ENCODE data around the gene YWHAG. TPM values are rescaled to one million over a fixed set of nuclear protein-coding genes. Genes with fewer than 3 reads are reported as not detected.
A peak's percentile ranks its signal among the peaks of the same experiment; 100 is the strongest.
"Not testable (repeated sequence)": the region's sequence is repeated elsewhere in the genome, so short reads cannot be mapped to it uniquely, and the experiment has no call there.

The YWHAG gene
- total and polyA plus RNA-seq, 7 experiments from 2014 or later: 1.4 to 98.3 (median 35.1) TPM

DNA sequence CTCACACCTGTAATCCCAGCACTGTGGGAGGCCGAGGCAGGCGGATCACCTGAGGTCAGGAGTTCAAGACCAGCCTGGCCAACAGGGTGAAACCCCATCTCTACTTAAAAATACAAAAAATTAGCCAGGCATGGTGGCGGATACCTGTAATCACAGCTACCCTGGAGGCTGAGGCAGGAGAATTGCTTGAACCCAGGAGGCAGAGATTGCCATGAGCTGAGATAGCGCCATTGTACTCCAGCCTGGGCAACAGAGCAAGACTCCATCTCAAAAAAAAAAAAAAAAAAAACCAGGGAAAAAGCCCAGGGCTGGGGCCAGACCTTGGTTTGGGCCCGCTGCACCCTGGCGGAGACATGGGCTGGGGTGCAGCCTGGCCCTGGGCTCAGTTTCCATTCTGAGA is 47.0 kb downstream of the YWHAG start:
- H3K27me3 ChIP-seq (ENCODE audit: control insufficient read depth in 2 of 2, insufficient read depth in 2 of 2, low read length in 2 of 2); H3K27me3 Mint-ChIP-seq; H3K4me1 ChIP-seq (ENCODE audit: control insufficient read depth in 2 of 2, insufficient read depth in 2 of 2, low read length in 2 of 2); H3K27ac Mint-ChIP-seq; H3K4me3 Mint-ChIP-seq; DNase-seq; ATAC-seq; H3K27ac ChIP-seq (ENCODE audit: low read depth, low read length); H3K36me3 ChIP-seq (ENCODE audit: control insufficient read depth in 2 of 3, insufficient read depth in 3 of 3, low read length in 3 of 3); H3K4me3 ChIP-seq (ENCODE audit: low read length); H3K9me3 Mint-ChIP-seq; H3K36me3 Mint-ChIP-seq; H3K9me3 ChIP-seq (ENCODE audit: control insufficient read depth in 2 of 3, low read length in 3 of 3): not testable (repeated sequence)
- H3K4me1 Mint-ChIP-seq: peaks cover 5 to 11% (median 6%) of the 10 kb centered on the region in 7 donors
- intact Hi-C loops (cut with micrococcal nuclease): loop anchor here (5.0 to 10.0 kb wide), 2 partner anchors 397 to 445 kb away; partner anchors contain the start of gene POR (in 2 of the 2)
- POLR2A ChIA-PET: interaction anchor here (0.6 kb wide), 1 partner anchor 109 kb away, joined by 3 read pairs; no protein-coding TSS in a partner anchor
- CTCF ChIA-PET: interaction anchor here (0.6 to 8.0 kb wide), 5 partner anchors 13 to 164 kb away, joined by 4 to 79 read pairs (median 4); no protein-coding TSS in a partner anchor

- Mint-ChIP-seq H3K9me3 (peaks cover 0 to 2% (median 0%) of the 10 kb centered on the region in 11 donors), H3K27me3 (no peaks in the 10 kb centered on the region), H3K27ac (no peak overlapping the region), H3K36me3 (no peaks in the 10 kb centered on the region), H3K4me1 (peaks cover 5 to 10% (median 6%) of the 10 kb centered on the region in 7 donors), H3K4me3 (no peak overlapping the region)
- intact Hi-C loops (cut with micrococcal nuclease): loop anchor here (5.0 to 10.0 kb wide), 2 partner anchors 396 to 443 kb away; partner anchors contain the start of gene POR (in 2 of the 2)
- Histone ChIP-seq H3K4me3 (ENCODE audit: low read length) (no peak overlapping the region), H3K36me3 (ENCODE audit: control insufficient read depth in 2 of 3, insufficient read depth in 3 of 3, low read length in 3 of 3) (no peaks in the 10 kb centered on the region), H3K27me3 (ENCODE audit: control insufficient read depth in 2 of 2, insufficient read depth in 2 of 2, low read length in 2 of 2) (no peaks in the 10 kb centered on the region), H3K27ac (ENCODE audit: low read depth, low read length) (no peak overlapping the region), H3K9me3 (ENCODE audit: control insufficient read depth in 2 of 3, low read length in 3 of 3) (no peaks in the 10 kb centered on the region), H3K4me1 (ENCODE audit: control insufficient read depth in 2 of 2, insufficient read depth in 2 of 2, low read length in 2 of 2) (peaks cover 4 to 5% of the 10 kb centered on the region in 2 donors)
- ChIA-PET POLR2A (no interaction called here), CTCF (interaction anchor here (1.4 kb wide), 1 partner anchor 17 kb away, joined by 5 read pairs; no protein-coding TSS in a partner anchor)
- no peak for DNase-seq
- ATAC-seq: no peak
Observed at GRCh38 chr7:76310102-76310957, 48.5 kb downstream of the YWHAG start.

GRCh38 chr7:76309341-76310101 is 49.3 kb downstream of the YWHAG start:
- H3K27ac Mint-ChIP-seq; DNase-seq; H3K36me3 Mint-ChIP-seq; H3K9me3 ChIP-seq (ENCODE audit: control insufficient read depth in 2 of 3, low read length in 3 of 3); H3K36me3 ChIP-seq (ENCODE audit: control insufficient read depth in 2 of 3, insufficient read depth in 3 of 3, low read length in 3 of 3); H3K4me3 Mint-ChIP-seq; H3K27ac ChIP-seq (ENCODE audit: low read depth, low read length); H3K4me3 ChIP-seq (ENCODE audit: low read length); POLR2A ChIA-PET; H3K9me3 Mint-ChIP-seq; H3K4me1 ChIP-seq (ENCODE audit: control insufficient read depth in 2 of 2, insufficient read depth in 2 of 2, low read length in 2 of 2); H3K27me3 Mint-ChIP-seq; CTCF ChIA-PET; H3K4me1 Mint-ChIP-seq; ATAC-seq; H3K27me3 ChIP-seq (ENCODE audit: control insufficient read depth in 2 of 2, insufficient read depth in 2 of 2, low read length in 2 of 2): not testable (repeated sequence)
- intact Hi-C loops (cut with micrococcal nuclease): loop anchor here (5.0 to 10.0 kb wide), 2 partner anchors 395 to 442 kb away; partner anchors contain the start of gene POR (in 2 of the 2)

GRCh38 chr7:76308874-76309273 is 49.9 kb downstream of the YWHAG start:
- POLR2A ChIA-PET: interaction anchor here (1.4 to 1.5 kb wide), 2 partner anchors 10 to 50 kb away, joined by 3 read pairs; partner anchors contain the start of gene YWHAG
- CTCF ChIA-PET: interaction anchor here (1.2 kb wide), 1 partner anchor 130 kb away, joined by 3 read pairs; no protein-coding TSS in a partner anchor
- not testable (repeated sequence) for DNase-seq

GRCh38 chr7:76304888-76305375 is 53.9 kb downstream of the YWHAG start:
- no peaks in the 10 kb centered on the region for H3K27me3 ChIP-seq (ENCODE audit: control insufficient read depth in 2 of 2, insufficient read depth in 2 of 2, low read length in 2 of 2)
- Mint-ChIP-seq H3K27ac (peak overlapping the region in 6 of 9 donors; percentile 76 to 94 (median 91)), H3K9me3 (no peaks in the 10 kb centered on the region), H3K27me3 (peaks cover 0 to 19% (median 0%) of the 10 kb centered on the region in 5 donors), H3K4me3 (peak overlapping the region in 6 of 10 donors; percentile 88 to 96 (median 90)), H3K4me1 (peaks cover 6 to 22% (median 17%) of the 10 kb centered on the region in 7 donors), H3K36me3 (peaks cover 0 to 1% (median 0%) of the 10 kb centered on the region in 5 donors)
- ChIA-PET CTCF (interaction anchor here (0.6 to 2.0 kb wide), 2 partner anchors 9 to 88 kb away, joined by 3 to 10 read pairs; no protein-coding TSS in a partner anchor), POLR2A (interaction anchor here (0.7 to 3.4 kb wide), 3 partner anchors 9 to 13 kb away, joined by 3 to 23 read pairs (median 3); no protein-coding TSS in a partner anchor)
- intact Hi-C loops (cut with micrococcal nuclease): no loop called here
- no peaks in the 10 kb centered on the region for H3K36me3 ChIP-seq (ENCODE audit: control insufficient read depth in 2 of 3, insufficient read depth in 3 of 3, low read length in 3 of 3)
- H3K4me1 ChIP-seq (ENCODE audit: control insufficient read depth in 2 of 2, insufficient read depth in 2 of 2, low read length in 2 of 2): peaks cover 0 to 5% of the 10 kb centered on the region in 2 donors
- ATAC-seq: no peak
- H3K27ac ChIP-seq (ENCODE audit: low read depth, low read length): no peak overlapping the region
- H3K4me3 ChIP-seq (ENCODE audit: low read length): no peak overlapping the region
- H3K9me3 ChIP-seq (ENCODE audit: control insufficient read depth in 2 of 3, low read length in 3 of 3): no peaks in the 10 kb centered on the region
- no peak for DNase-seq

More at GRCh38 chr7:76308874-76309273, 49.9 kb downstream of the YWHAG start:
- H3K36me3 ChIP-seq (ENCODE audit: control insufficient read depth in 2 of 3, insufficient read depth in 3 of 3, low read length in 3 of 3); intact Hi-C loops (cut with micrococcal nuclease); H3K27me3 ChIP-seq (ENCODE audit: control insufficient read depth in 2 of 2, insufficient read depth in 2 of 2, low read length in 2 of 2); H3K27ac Mint-ChIP-seq; H3K27ac ChIP-seq (ENCODE audit: low read depth, low read length); H3K9me3 Mint-ChIP-seq; ATAC-seq; H3K9me3 ChIP-seq (ENCODE audit: control insufficient read depth in 2 of 3, low read length in 3 of 3); H3K4me1 ChIP-seq (ENCODE audit: control insufficient read depth in 2 of 2, insufficient read depth in 2 of 2, low read length in 2 of 2); H3K27me3 Mint-ChIP-seq; H3K36me3 Mint-ChIP-seq; H3K4me3 Mint-ChIP-seq; H3K4me3 ChIP-seq (ENCODE audit: low read length): not testable (repeated sequence)
- H3K4me1 Mint-ChIP-seq: peaks cover under 1 to 10% (median 9%) of the 10 kb centered on the region in 7 donors

All from naive thymus-derived CD4-positive, alpha-beta T cell (primary cell).